Tibial nerve (tissue), 4 donors: ENCODE measurements around the gene ADAMTS12. TPM values are rescaled to one million over a fixed set of nuclear protein-coding genes. Genes with fewer than 3 reads are reported as not detected.
"Not testable (repeated sequence)": the region's sequence is repeated elsewhere in the genome, so short reads cannot be mapped to it uniquely, and the experiment has no call there.

Experiments
- DNase-seq, 2 donors: peaks; one replicate each; pipeline ENCODE4 v3.0.0-alpha.2; 2019; ENCODE audit warnings: low spot score in 2 of 2
- H3K27ac ChIP-seq, 4 donors: fragments of 200-600 bp; sonication (generic) in 3 of 4; one replicate each; pipeline ENCODE4 v1.5.1; 2017 to 2019; ENCODE audit warnings: mild to moderate bottlenecking in 1 of 4
- H3K27me3 ChIP-seq, 2 donors: fragments of 200-600 bp; sonication (generic) in 1 of 2; one replicate each; pipeline versions ENCODE4 v1.5.1 to v1.6.0; 2017 to 2019
- H3K36me3 ChIP-seq, 3 donors: fragments of 200-600 bp; sonication (generic); one replicate each; pipeline ENCODE4 v1.5.1; 2018 to 2019
- H3K4me1 ChIP-seq, 4 donors: fragments of 200-600 bp; sonication (generic) in 3 of 4; one replicate each; pipeline ENCODE4 v1.5.1; 2017 to 2019
- H3K4me3 ChIP-seq, 4 donors: fragments of 200-600 bp; sonication (generic) in 3 of 4; one replicate each; pipeline ENCODE4 v1.5.1; 2017 to 2019; ENCODE audit warnings: mild to moderate bottlenecking in 1 of 4, moderate library complexity in 1 of 4
- H3K9me3 ChIP-seq, 4 donors: fragments of 200-600 bp; sonication (generic) in 3 of 4; one replicate each; pipeline ENCODE4 v1.5.1; 2017 to 2019
- EP300 ChIP-seq, 2 donors: sonication (generic); formaldehyde crosslinking; IDR thresholded peaks; one replicate each; pipeline ENCODE4 v1.6.1; 2017; ENCODE audit warnings: antibody characterized with exemption in 2 of 2, mild to moderate bottlenecking in 1 of 2
- POLR2A ChIP-seq, 2 donors: fragments of 450-650 bp; IDR thresholded peaks; one replicate each; pipeline ENCODE4 v1.6.1; 2017; ENCODE audit warnings: antibody characterized with exemption in 2 of 2, mild to moderate bottlenecking in 2 of 2, moderate library complexity in 2 of 2
- WGBS, 2 donors: methylation state at CpG; one replicate each; pipeline ENCODE4 v1.1.5; 2018; 5-methylcytosine and 5-hydroxymethylcytosine counted together
- total RNA-seq, 4 donors: library from RNA; depleted of rRNA; stranded (reverse); fragments of >200 nt; gene quantifications; one replicate each; pipeline ENCODE4 v1.1.0, GENCODE V29; 2016
- TF ChIP-seq, protein P1 (sequence below), 5 experiments: fragments of 200-600 bp in 3 of 5; fragments of 450-650 bp in 2 of 5; sonication (generic) in 3 of 5; IDR thresholded peaks; one replicate each; pipeline ENCODE4 v1.5.1; 2016 to 2019; ENCODE audit warnings: antibody characterized with exemption in 5 of 5, mild to moderate bottlenecking in 3 of 5, moderate library complexity in 2 of 5

Gene ADAMTS12
- total RNA-seq, 4 donors from 2014 or later = 7.1 to 10.4 (median 9.7) TPM

DNA sequence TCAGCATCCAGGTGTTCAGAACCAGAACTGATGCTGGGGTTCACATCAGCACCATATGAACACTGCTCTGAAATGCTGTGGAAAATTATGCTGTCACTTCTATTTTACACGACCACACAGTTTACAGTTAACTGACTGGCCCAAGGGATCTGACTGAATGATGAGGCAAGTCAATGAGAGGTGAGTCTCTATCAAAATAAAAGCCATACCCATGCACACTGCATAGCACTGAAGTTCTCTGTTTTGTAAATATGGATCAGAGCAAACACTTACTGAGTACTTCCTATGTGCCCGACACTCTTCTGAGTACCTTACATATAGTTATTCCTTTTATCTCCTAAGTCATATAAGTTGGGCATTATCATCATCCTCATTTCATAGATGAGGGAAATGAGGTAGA is 328.3 kb downstream of the ADAMTS12 start:
- no peak overlapping the region for H3K27ac ChIP-seq
- 67 to 72% methylated on average over 2 of the region's 2 CpGs for WGBS, 2 donors
- H3K9me3 ChIP-seq = no peaks in the 10 kb centered on the region
- H3K4me3 ChIP-seq = no peak overlapping the region
- no peak for DNase-seq
- TF ChIP-seq EP300 (IDR thresholded peaks at IDR 0.05) = no peak
- TF ChIP-seq POLR2A (IDR thresholded peaks at IDR 0.05) = no peak
- TF ChIP-seq, protein P1, sequence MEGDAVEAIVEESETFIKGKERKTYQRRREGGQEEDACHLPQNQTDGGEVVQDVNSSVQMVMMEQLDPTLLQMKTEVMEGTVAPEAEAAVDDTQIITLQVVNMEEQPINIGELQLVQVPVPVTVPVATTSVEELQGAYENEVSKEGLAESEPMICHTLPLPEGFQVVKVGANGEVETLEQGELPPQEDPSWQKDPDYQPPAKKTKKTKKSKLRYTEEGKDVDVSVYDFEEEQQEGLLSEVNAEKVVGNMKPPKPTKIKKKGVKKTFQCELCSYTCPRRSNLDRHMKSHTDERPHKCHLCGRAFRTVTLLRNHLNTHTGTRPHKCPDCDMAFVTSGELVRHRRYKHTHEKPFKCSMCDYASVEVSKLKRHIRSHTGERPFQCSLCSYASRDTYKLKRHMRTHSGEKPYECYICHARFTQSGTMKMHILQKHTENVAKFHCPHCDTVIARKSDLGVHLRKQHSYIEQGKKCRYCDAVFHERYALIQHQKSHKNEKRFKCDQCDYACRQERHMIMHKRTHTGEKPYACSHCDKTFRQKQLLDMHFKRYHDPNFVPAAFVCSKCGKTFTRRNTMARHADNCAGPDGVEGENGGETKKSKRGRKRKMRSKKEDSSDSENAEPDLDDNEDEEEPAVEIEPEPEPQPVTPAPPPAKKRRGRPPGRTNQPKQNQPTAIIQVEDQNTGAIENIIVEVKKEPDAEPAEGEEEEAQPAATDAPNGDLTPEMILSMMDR (IDR thresholded peaks at IDR 0.05) = no peak
- no peaks in the 10 kb centered on the region for H3K36me3 ChIP-seq
- no peaks in the 10 kb centered on the region for H3K27me3 ChIP-seq
- H3K4me1 ChIP-seq = peaks cover 0 to 17% (median 0%) of the 10 kb centered on the region in 4 donors

DNA sequence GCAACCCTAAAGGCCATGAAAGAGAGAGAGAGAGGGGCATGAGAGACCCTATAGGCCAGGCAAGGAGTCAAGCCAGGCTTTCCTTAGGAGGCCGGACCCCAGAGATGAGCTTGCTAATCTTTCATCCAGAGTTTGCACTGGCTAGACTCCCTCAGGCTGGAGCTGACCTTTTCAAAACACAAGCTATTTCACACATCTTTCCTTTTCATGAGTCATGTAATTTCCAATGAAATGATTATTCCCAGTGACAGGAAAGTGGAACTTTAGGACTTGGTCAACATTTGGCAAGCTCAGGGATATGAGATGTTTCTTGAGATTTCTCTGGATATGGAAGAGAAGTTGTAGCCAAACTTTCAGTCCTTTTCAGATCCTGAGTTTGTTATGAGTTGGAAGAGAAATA is 333.3 kb downstream of the ADAMTS12 start:
- no peak for DNase-seq
- peaks cover 0 to 6% (median 0%) of the 10 kb centered on the region in 4 donors for H3K4me1 ChIP-seq
- no peaks in the 10 kb centered on the region for H3K36me3 ChIP-seq
- TF ChIP-seq, protein P1 (IDR thresholded peaks at IDR 0.05) = no peak
- TF ChIP-seq POLR2A (IDR thresholded peaks at IDR 0.05) = no peak
- no peak for TF ChIP-seq EP300 (IDR thresholded peaks at IDR 0.05)
- no peaks in the 10 kb centered on the region for H3K27me3 ChIP-seq
- H3K27ac ChIP-seq = no peak overlapping the region
- no peak overlapping the region for H3K4me3 ChIP-seq
- H3K9me3 ChIP-seq = no peaks in the 10 kb centered on the region
- WGBS, 2 donors = 41 to 50% methylated on average over 1 of the region's 1 CpG

DNA sequence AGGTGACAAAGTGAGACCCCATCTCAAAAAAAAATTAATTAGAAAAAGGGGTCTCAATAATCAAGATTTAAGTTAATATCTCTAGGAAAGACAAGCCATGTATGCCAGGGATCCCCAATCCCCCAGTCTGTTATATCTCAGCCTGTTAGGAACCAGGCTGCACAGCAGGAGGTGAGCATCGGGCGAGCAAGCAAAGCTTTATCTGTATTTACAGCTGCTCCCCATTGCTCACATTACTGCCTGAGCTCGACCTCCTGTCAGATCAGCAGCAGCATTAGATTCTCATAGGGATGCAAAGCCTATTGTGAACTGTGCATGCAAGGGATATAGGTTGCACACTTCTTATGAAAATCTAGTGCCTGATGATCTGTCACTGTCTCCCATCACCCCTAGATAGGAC is 334.2 kb downstream of the ADAMTS12 start:
- no peaks in the 10 kb centered on the region for H3K27me3 ChIP-seq
- peaks cover 0 to 6% (median 0%) of the 10 kb centered on the region in 4 donors for H3K4me1 ChIP-seq
- H3K36me3 ChIP-seq = no peaks in the 10 kb centered on the region
- no peak for DNase-seq
- H3K4me3 ChIP-seq = no peak overlapping the region
- no peak for TF ChIP-seq EP300 (IDR thresholded peaks at IDR 0.05)
- TF ChIP-seq, protein P1 (IDR thresholded peaks at IDR 0.05) = no peak
- no peak for TF ChIP-seq POLR2A (IDR thresholded peaks at IDR 0.05)
- WGBS, 2 donors = 66 to 78% methylated on average over 3 of the region's 3 CpGs
- H3K27ac ChIP-seq = no peak overlapping the region
- no peaks in the 10 kb centered on the region for H3K9me3 ChIP-seq

DNA sequence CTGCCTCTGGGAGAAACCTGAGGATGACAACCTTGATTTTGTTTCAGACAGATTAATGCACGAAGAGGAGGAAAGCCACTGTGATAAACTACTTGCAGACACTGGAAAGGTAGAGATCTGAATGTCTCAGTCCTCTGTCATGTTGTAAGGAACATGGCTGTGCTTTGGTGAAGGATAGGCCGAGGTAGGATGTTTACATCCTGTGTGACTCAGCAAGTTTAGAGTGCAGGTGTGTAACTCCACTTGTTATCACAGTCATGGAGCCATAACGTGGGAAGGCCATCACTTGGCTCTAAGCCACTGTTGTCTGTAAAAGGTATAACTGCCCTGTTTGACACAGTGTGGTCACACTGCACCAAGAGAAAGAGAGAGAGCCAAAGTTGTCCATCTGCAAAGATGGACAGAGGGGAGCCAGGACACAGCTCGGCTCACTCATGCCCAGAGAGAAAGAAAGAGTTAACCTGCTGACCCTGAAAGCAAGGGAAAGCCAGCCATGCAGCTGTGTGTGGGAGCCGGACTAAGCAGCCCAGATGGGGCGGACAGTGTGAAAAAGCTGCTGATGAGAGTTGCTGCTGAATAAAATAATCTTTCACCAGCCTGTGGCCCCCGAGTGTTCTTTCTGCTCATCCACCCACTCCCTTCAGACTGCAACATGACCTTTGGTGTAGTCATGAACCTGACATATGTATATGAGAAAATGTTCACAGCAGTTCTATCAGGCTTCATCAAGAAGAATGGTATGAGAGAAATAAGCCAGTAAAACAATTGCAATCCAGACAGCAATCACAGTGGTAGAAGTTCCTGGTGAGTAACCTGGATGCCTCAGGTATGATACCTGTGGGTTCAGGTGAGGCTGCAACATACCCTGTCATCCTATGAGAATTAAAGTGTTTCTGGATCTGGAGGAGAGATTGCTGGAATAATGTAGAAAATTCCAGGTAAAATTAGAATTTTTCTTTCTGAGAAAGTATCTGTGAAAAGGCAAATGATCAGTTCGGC is 335.2 kb downstream of the ADAMTS12 start:
- WGBS, 2 donors = 54% methylated on average over 8 of the region's 8 CpGs
- TF ChIP-seq EP300 (IDR thresholded peaks at IDR 0.05) = no peak
- TF ChIP-seq POLR2A (IDR thresholded peaks at IDR 0.05) = no peak
- TF ChIP-seq, protein P1 (IDR thresholded peaks at IDR 0.05) = no peak
- no peaks in the 10 kb centered on the region for H3K9me3 ChIP-seq
- no peak overlapping the region for H3K27ac ChIP-seq
- no peak for DNase-seq
- H3K27me3 ChIP-seq = no peaks in the 10 kb centered on the region
- peaks cover 0 to 6% (median 0%) of the 10 kb centered on the region in 4 donors for H3K4me1 ChIP-seq
- H3K4me3 ChIP-seq = no peak overlapping the region
- H3K36me3 ChIP-seq = no peaks in the 10 kb centered on the region

DNA sequence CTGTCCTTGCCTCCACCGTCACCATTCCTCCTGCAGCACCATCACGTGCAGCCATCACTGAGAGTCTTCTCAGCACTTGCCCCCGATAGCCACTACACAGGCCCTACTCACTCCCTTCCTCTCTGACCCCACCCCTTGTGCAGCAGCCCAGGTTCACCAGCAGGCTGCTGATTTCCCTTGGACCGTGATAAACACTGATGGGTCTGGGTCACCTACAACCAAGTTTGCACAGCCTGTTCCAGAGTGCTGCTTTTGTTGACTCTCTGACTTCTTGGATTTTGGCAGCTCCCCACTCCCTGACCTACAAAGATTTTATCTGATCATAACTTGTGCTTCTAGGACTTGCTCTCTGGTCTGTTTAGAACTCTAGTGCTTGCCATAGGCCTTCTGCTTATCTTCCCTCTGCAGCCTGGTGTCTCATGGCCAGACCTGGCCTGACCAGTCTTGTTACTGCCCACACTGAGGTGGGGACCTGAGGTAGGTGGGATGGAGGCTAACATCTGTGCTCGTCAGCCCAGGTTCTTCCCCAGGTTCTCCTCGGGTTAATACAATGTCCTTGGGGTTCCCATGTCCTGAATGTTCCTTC is 341.7 kb downstream of the ADAMTS12 start:
- no peak for DNase-seq
- WGBS, 2 donors = 88 to 93% methylated on average over 6 of the region's 6 CpGs
- TF ChIP-seq POLR2A (IDR thresholded peaks at IDR 0.05) (no peak), EP300 (IDR thresholded peaks at IDR 0.05) (no peak)
- TF ChIP-seq, protein P1 (IDR thresholded peaks at IDR 0.05) = no peak
- Histone ChIP-seq H3K27ac (no peak overlapping the region), H3K4me1 (no peaks in the 10 kb centered on the region), H3K9me3 (no peaks in the 10 kb centered on the region), H3K27me3 (no peaks in the 10 kb centered on the region), H3K4me3 (no peak overlapping the region), H3K36me3 (no peaks in the 10 kb centered on the region)

DNA sequence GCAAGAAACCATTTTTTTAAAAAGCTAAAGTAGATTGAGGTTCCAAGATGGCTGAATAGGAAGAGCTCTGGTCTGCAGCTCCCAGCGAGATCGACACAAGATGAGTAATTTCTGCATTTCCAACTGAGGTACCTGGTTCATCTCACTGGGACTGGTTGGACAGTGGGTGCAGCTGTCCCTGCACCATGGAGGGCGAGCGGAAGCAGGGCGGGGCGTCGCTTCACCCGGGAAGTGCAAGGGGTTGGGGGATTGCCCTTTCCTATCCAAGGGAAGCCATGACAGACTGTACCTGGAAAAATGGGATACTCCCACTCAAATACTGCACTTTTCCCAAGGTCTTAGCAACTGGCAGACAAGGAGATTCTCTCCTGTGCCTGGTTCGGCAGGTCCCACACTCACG is 352.0 kb downstream of the ADAMTS12 start:
- not testable (repeated sequence) for H3K9me3 ChIP-seq, H3K36me3 ChIP-seq, DNase-seq, H3K27ac ChIP-seq, H3K4me1 ChIP-seq, H3K27me3 ChIP-seq, H3K4me3 ChIP-seq
- WGBS, 2 donors = 96% methylated on average over 10 of the region's 10 CpGs
